Endometrium (tissue), 2 donors: ENCODE measurements around the gene ZKSCAN4.

Experiments
- FAIRE-seq: peaks from 2 replicates; lab custom pipeline; 2012; peaks lifted over from hg19 to GRCh38; lab: Jason Lieb, UNC
- donor health status: control.
- donor health status: control.

ZKSCAN4 gene

GRCh38 chr6:28248916-28249315 lies 3.2 kb downstream of the ZKSCAN4 start:
- no peak for FAIRE-seq

- FAIRE-seq, result no peak
These were observed 6.7 kb downstream of the ZKSCAN4 start for GRCh38 chr6:28245206-28245941.

DNA sequence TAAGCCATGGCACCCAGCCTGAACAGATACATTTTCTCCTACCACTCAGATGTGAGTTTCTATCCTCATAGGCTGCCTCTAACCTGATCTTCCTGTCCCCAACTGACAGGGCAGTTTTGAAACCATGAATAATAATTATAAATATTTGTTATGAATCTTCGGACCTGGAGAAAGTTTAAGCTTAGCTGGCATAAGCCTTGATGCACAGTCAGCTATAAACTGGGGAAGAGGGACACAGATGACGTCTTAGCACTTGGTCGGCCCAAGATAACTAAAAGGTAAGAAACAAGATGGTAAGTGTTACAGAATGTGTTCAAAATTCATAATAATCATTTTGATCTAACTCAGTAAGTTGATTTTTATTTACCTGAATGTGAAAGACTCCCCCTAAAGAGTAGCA lies 8.1 kb downstream of the ZKSCAN4 start:
- no peak for FAIRE-seq

DNA sequence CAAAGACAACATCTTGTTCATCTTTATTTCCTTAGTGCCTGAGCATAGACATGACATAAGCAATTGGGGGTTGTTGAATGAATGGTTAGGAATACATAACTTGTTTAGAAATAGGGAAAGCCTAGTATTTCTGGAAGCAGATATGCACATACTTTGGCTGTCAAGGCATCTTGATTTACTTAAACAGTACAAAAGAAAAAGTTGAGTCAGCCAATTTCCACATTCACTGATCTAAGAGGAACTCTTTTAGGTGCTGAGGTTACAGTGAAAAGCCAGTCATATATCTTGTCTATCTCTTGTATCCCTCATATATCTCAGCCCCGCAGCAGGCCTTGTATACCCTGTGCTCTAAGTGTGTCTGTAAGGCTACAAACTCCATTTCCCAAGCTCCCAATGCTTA lies 11.6 kb downstream of the ZKSCAN4 start:
- FAIRE-seq, result no peak

DNA sequence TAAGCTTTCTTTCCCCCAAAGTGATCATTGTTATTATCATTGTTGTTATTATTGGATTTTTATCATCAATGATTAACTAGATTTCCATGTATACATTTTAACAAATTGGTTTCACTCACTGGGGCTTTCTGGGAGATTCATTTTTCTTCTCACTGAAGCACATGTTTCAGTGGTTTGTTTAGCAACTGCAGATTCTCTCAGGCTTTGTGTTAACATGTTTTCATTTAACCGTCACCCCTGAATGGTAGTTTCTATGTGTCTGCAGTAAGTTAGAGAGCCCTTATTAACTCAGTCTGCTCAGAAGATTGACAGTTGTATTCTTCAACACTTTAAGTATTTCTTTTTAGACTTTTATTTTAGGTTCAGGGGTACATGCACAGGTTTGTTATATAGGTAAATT lies 12.4 kb downstream of the ZKSCAN4 start:
- FAIRE-seq, result no peak

GRCh38 chr6:28235912-28236452 lies 16.1 kb downstream of the ZKSCAN4 start:
- FAIRE-seq, result no peak

GRCh38 chr6:28232785-28233184 lies 19.3 kb downstream of the ZKSCAN4 start:
- no peak for FAIRE-seq

- no peak for FAIRE-seq
These were observed 25.6 kb downstream of the ZKSCAN4 start for GRCh38 chr6:28226460-28226859.

DNA sequence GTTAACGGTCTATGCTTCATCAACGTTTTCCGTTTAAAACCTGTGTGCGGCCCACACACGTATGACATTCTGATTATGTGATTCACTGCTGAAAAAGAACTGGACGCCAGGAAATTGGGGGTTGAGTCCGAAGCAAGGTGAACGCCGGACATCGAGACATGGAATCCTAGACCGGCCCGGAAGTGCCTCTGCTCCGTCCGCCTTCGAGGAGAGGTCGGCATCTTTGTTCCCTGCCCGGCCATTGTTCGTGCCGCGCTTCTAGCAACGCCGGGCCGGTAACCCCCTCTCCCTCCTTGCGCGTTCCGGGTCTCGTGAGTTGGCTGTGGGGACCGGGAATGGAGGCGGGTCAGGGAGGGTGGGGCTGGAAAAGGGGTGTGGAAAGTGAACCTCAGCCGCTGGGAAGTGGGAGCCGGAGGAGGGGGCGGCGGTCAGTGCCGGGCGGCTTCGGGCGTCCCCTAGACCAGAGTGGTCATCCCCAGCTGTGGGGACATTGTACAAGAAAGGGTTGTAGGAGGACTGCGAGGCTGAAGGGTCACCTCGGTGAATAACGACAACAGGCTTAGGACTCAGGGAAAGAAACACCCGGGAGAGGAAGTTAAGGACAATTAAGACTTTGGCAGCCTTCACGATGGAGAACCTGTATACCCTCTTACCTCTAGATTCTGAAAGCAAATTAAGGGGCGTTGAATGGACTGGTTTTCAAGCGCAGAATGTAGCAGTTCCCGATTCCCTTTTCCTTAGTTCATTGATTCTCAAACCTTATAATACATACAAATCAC lies 26.8 kb downstream of the ZKSCAN4 start, which contains the start of gene ZSCAN9:
ZSCAN9 (plus strand) TSS at position 220 of the 779 bp plus-strand sequence. CDS start 1,810 bp downstream, outside the sequence.
- FAIRE-seq, result peak; percentile 53

GRCh38 chr6:28224131-28225055 lies 27.7 kb downstream of the ZKSCAN4 start:
- no peak for FAIRE-seq

DNA sequence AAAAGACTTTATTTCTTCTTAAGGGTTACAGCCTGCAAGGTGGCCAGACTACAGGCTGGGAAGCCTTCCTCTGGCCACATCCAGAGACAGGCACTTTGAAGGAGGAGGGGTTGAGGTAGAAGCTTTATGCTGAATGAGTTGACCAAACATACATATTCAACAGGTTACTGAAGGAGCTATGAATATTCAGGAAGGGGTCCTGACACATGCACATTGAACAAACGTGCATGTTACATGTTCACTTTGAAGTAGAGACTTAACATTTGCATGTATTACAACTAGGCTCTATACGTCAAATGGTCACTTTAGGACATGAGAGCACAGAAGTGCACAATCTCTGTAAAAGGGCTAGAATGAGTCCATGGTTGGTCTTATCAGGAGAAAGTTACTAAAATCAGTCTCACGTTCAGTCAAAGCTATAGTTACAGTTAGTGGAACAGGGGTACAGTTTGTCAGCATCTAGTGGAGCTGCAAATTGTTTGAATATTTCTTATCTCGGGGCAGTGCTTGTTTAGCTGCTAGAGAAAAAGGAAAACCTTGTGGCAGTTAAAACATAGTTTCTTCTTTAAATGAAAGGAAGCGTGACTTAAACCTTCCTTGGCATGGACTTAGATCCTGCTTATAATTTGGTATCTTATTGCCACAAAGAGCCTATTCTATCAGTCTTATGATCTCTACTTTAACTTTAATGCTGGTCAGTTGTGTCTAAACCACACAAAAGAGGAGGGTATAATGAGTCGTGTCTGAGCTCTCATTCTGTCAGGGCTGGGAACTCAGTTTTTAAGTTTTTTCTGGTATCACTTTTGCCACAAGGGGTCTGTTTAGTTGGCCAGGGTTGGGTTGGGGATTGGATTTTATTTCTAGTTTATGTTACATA lies 31.6 kb downstream of the ZKSCAN4 start:
- no peak for FAIRE-seq

GRCh38 chr6:28218312-28219248 lies 33.5 kb downstream of the ZKSCAN4 start:
- FAIRE-seq, result no peak

GRCh38 chr6:28217890-28218289 lies 34.2 kb downstream of the ZKSCAN4 start:
- FAIRE-seq, result no peak

DNA sequence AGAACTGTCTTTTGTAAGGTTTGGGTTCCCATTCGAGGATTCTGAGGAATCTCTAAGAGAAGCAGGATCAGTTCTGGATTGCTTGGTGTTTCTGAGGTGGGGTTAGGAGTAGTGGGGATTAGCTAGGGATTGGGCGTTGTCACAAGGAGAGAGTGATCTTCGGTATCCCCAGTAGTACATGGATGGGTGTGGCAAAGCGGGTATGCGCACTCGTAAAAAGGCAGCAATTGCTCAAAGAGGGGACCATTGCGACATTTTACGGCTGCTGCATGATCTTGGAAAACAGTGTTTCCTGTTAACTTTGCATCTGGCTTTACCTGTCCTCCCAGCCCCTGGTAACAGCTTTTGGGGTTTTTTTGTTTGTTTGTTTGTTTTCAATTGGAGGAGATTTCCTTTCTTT lies 36.6 kb downstream of the ZKSCAN4 start:
- no peak for FAIRE-seq

GRCh38 chr6:28213213-28213523 lies 38.9 kb downstream of the ZKSCAN4 start:
- FAIRE-seq, result no peak

GRCh38 chr6:28212510-28213212 lies 39.4 kb downstream of the ZKSCAN4 start:
- no peak for FAIRE-seq

- FAIRE-seq, result no peak
These were observed 40.1 kb downstream of the ZKSCAN4 start for GRCh38 chr6:28211840-28212509.

DNA sequence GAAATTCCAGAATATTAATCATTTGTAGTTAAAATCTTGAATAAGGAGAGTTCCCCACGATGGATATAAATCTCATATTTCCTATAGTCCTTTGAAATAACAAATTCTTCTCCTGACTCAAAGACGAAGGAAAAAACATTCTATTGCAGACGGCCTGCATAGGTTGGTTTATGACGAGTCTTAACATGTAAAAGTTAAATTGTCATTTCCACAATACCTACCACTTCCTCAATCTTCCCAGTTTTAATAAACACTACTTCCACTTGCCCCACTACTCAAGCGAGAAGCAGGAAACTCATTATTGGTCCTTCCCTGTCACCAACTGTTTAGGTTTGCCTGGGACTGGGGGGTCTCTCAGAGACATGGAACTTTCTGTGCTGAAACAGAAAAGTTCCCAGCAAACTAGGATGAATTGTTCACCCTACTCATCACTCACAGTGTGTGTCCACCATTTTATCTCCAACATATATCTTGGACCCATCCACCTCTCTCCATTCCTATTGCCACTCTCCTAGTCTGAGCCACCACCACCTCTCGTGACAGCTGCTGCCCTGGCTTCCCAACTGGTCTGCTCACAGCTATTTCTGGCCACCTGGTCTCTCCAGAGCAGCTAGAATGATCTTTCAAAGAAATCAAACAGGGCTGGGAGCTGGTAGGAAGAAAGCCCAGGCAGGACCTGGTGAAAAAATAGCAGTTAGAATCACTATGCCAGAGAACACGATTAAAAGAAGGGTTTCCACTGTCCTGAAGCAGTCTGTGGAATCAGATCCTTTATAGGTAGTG lies 42.1 kb downstream of the ZKSCAN4 start:
- no peak for FAIRE-seq
